OCI-LY1 (cell line): ENCODE results near the gene GRIK2.

Experiments
- H2AFZ ChIP-seq: fragments of 200-600 bp; sonication (generic), shearing (Covaris generic); 2 replicates; pipeline ENCODE4 v1.6.0; 2014; ENCODE audit warnings: antibody characterized with exemption, mild to moderate bottlenecking, low read length
- H3F3A ChIP-seq: fragments of 200-600 bp; sonication (generic), shearing (Covaris generic); 2 replicates; pipeline ENCODE4 v1.6.0; 2014; ENCODE audit warnings: mild to moderate bottlenecking, antibody characterized with exemption, low read length, moderate library complexity; ENCODE audit not compliant: insufficient read depth
- H3K27ac ChIP-seq: fragments of 200-600 bp; sonication (generic); 2 replicates; pipeline ENCODE4 v1.5.1; 2014; ENCODE audit warnings: low read length, mixed run types, mild to moderate bottlenecking, low read depth; ENCODE audit not compliant: poor library complexity, severe bottlenecking
- H3K27me3 ChIP-seq: fragments of 200-600 bp; sonication (generic); 2 replicates; pipeline ENCODE4 v1.6.0; 2014; ENCODE audit warnings: antibody characterized with exemption, mild to moderate bottlenecking, low read length, moderate library complexity; ENCODE audit not compliant: insufficient read depth
- H3K36me3 ChIP-seq: fragments of 200-600 bp; sonication (generic); 2 replicates; pipeline ENCODE4 v1.6.1; 2014; ENCODE audit warnings: mild to moderate bottlenecking, antibody characterized with exemption, low read length, moderate library complexity, mixed read lengths; ENCODE audit not compliant: insufficient read depth
- H3K4me1 ChIP-seq: fragments of 200-600 bp; sonication (generic); 2 replicates; pipeline ENCODE4 v1.5.1; 2014; ENCODE audit warnings: mild to moderate bottlenecking, low read length, moderate library complexity; ENCODE audit not compliant: insufficient read depth, severe bottlenecking
- H3K4me2 ChIP-seq: fragments of 200-600 bp; sonication (generic), shearing (Covaris generic); 2 replicates; pipeline ENCODE4 v1.6.1; 2014; ENCODE audit warnings: low read length
- H3K4me3 ChIP-seq: fragments of 200-600 bp; sonication (generic); 2 replicates; pipeline ENCODE4 v1.5.1; 2014; ENCODE audit warnings: low read length, low read depth, mild to moderate bottlenecking, mixed read lengths; ENCODE audit not compliant: poor library complexity, severe bottlenecking
- H3K79me2 ChIP-seq: fragments of 200-600 bp; shearing (Covaris generic); 2 replicates; pipeline ENCODE4 v1.6.1; 2016; ENCODE audit warnings: mixed run types, low read length, mixed read lengths; ENCODE audit not compliant: insufficient read depth
- H3K9ac ChIP-seq: fragments of 200-600 bp; sonication (generic), shearing (Covaris generic); 2 replicates; pipeline ENCODE4 v1.6.1; 2014; ENCODE audit warnings: mild to moderate bottlenecking, low read length, mixed read lengths
- H3K9me2 ChIP-seq: fragments of 200-600 bp; sonication (generic), shearing (Covaris generic); 2 replicates; pipeline ENCODE4 v1.6.1; 2014; ENCODE audit warnings: low read depth, mild to moderate bottlenecking, low read length, mixed read lengths
- H3K9me3 ChIP-seq: fragments of 200-600 bp; shearing (Covaris generic); 2 replicates; pipeline ENCODE4 v1.6.1; 2014; ENCODE audit warnings: low read length, mixed read lengths
- H4K20me1 ChIP-seq: fragments of 200-600 bp; sonication (generic), shearing (Covaris generic); 2 replicates; pipeline ENCODE4 v1.6.0; 2016; ENCODE audit warnings: mild to moderate bottlenecking, low read length; ENCODE audit not compliant: insufficient read depth
- CTCF ChIP-seq: fragments of 200-600 bp; sonication (generic), shearing (Covaris generic); IDR thresholded peaks from 2 replicates; pipeline ENCODE4 v1.5.1; 2017; ENCODE audit warnings: mild to moderate bottlenecking, antibody characterized with exemption, low read length, moderate library complexity, mixed read lengths
- EZH2 ChIP-seq: fragments of 200-600 bp; sonication (generic), shearing (Covaris generic); IDR thresholded peaks from 2 replicates; pipeline ENCODE4 v1.8.0; 2017; ENCODE audit warnings: borderline replicate concordance, mixed run types, mild to moderate bottlenecking, antibody characterized with exemption, low read length, moderate library complexity, mixed read lengths

The GRIK2 gene

GRCh38 chr6:101544286-101544685, 150.8 kb downstream of the GRIK2 start:
- Histone ChIP-seq H3K79me2 (no peaks in the 10 kb centered on the region), H3K36me3 (no peaks in the 10 kb centered on the region), H3K9ac (no peak overlapping the region), H3K27me3 (no peaks in the 10 kb centered on the region), H4K20me1 (no peaks in the 10 kb centered on the region), H3K4me1 (no peaks in the 10 kb centered on the region), H2AFZ (no peak overlapping the region), H3K9me3 (no peaks in the 10 kb centered on the region), H3K27ac (no peak overlapping the region), H3K9me2 (no peaks in the 10 kb centered on the region), H3K4me3 (no peak overlapping the region), H3K4me2 (no peak overlapping the region), H3F3A (no peaks in the 10 kb centered on the region)
- no peak for TF ChIP-seq EZH2
- no peak for TF ChIP-seq CTCF

- Histone ChIP-seq H3K36me3 (no peaks in the 10 kb centered on the region), H3K27me3 (no peaks in the 10 kb centered on the region), H4K20me1 (no peaks in the 10 kb centered on the region), H3K9me3 (no peaks in the 10 kb centered on the region), H3F3A (no peaks in the 10 kb centered on the region), H2AFZ (no peak overlapping the region), H3K4me3 (no peak overlapping the region), H3K9ac (no peak overlapping the region), H3K27ac (no peak overlapping the region), H3K79me2 (no peaks in the 10 kb centered on the region), H3K9me2 (no peaks in the 10 kb centered on the region), H3K4me2 (no peak overlapping the region), H3K4me1 (no peaks in the 10 kb centered on the region)
- no peak for TF ChIP-seq CTCF
- TF ChIP-seq EZH2: no peak
Measured at GRCh38 chr6:101545191-101545590, 151.7 kb downstream of the GRIK2 start.

GRCh38 chr6:101550451-101550850, 156.9 kb downstream of the GRIK2 start:
- Histone ChIP-seq H3K4me2 (no peak overlapping the region), H3K4me1 (no peaks in the 10 kb centered on the region), H3K79me2 (no peaks in the 10 kb centered on the region), H3K9me2 (no peaks in the 10 kb centered on the region), H4K20me1 (no peaks in the 10 kb centered on the region), H3K9me3 (no peaks in the 10 kb centered on the region), H3K27me3 (no peaks in the 10 kb centered on the region), H3F3A (no peaks in the 10 kb centered on the region), H2AFZ (no peak overlapping the region), H3K27ac (no peak overlapping the region), H3K4me3 (no peak overlapping the region), H3K36me3 (no peaks in the 10 kb centered on the region), H3K9ac (no peak overlapping the region)
- no peak for TF ChIP-seq EZH2

- no peaks in the 10 kb centered on the region for H3K9me2 ChIP-seq
- no peak overlapping the region for H3K9ac ChIP-seq
- H3K9me3 ChIP-seq: no peaks in the 10 kb centered on the region
- no peak overlapping the region for H3K27ac ChIP-seq
- no peaks in the 10 kb centered on the region for H3F3A ChIP-seq
- no peak overlapping the region for H3K4me3 ChIP-seq
- no peaks in the 10 kb centered on the region for H3K36me3 ChIP-seq
- no peaks in the 10 kb centered on the region for H4K20me1 ChIP-seq
- TF ChIP-seq CTCF (no peak), EZH2 (no peak)
- H2AFZ ChIP-seq: no peak overlapping the region
- H3K79me2 ChIP-seq: no peaks in the 10 kb centered on the region
- no peaks in the 10 kb centered on the region for H3K27me3 ChIP-seq
- H3K4me2 ChIP-seq: no peak overlapping the region
- H3K4me1 ChIP-seq: no peaks in the 10 kb centered on the region
Measured at GRCh38 chr6:101554231-101554630, 160.7 kb downstream of the GRIK2 start.
